H1 (cell line): ENCODE measurements around the gene GLMP. TPM values are rescaled to one million over a fixed set of nuclear protein-coding genes. Genes with fewer than 3 reads are reported as not detected.

Source experiments
- ASH2L ChIP-seq: fragments of 200-600, 300-600 bp; sonication (generic); IDR thresholded peaks from one replicate; pipeline ENCODE4 v1.7.1; 2017; ENCODE audit warnings: low read length
- BACH1 ChIP-seq: IDR thresholded peaks from 2 replicates; pipeline ENCODE4 v1.6.1; 2012; ENCODE audit warnings: low read length, improper control_type of control experiment
- CTBP2 ChIP-seq: IDR thresholded peaks from 2 replicates; pipeline ENCODE4 v1.7.0; 2011; ENCODE audit warnings: borderline replicate concordance, mild to moderate bottlenecking, moderate library complexity, mixed read lengths, low read length; ENCODE audit not compliant: insufficient read depth, insufficient read length
- GABPA ChIP-seq: IDR thresholded peaks from 2 replicates; pipeline ENCODE4 v1.6.1; 2011; ENCODE audit warnings: mild to moderate bottlenecking, low read length, moderate library complexity, borderline replicate concordance; ENCODE audit not compliant: insufficient read depth
- HDAC2 ChIP-seq, 2 experiments: fragments of 300-600 bp in 1 of 2; sonication (generic) in 1 of 2; IDR thresholded peaks; 2 replicates each; pipeline ENCODE4 v1.6.1; 2011 to 2012; ENCODE audit warnings: low read depth in 2 of 2, low read length in 2 of 2, mild to moderate bottlenecking in 2 of 2, moderate library complexity in 2 of 2, borderline replicate concordance in 1 of 2, inconsistent platforms in 1 of 2
- NRF1 ChIP-seq: IDR thresholded peaks from 2 replicates; pipeline ENCODE4 v1.6.1; 2011; ENCODE audit warnings: mild to moderate bottlenecking, low read depth, low read length, improper control_type of control experiment
- SIN3A ChIP-seq, 2 experiments: IDR thresholded peaks in 1 of 2; conservative IDR thresholded peaks in 1 of 2; 2 replicates each; pipeline ENCODE4 v1.6.1; 2011 to 2012; ENCODE audit warnings: low read length in 2 of 2, improper control_type of control experiment in 1 of 2, low read depth in 1 of 2, mild to moderate bottlenecking in 1 of 2
- SUZ12 ChIP-seq: fragments of 200-600 bp; sonication (generic); IDR thresholded peaks from 2 replicates; pipeline ENCODE4 v1.6.1; 2012; ENCODE audit warnings: mild to moderate bottlenecking, inconsistent platforms, low read length, moderate library complexity, mixed read lengths
- USF2 ChIP-seq: IDR thresholded peaks from 2 replicates; pipeline ENCODE4 v1.6.1; 2011; ENCODE audit warnings: low read length, improper control_type of control experiment
- polyA plus RNA-seq, 7 experiments: library from polyadenylated mRNA; depleted of rRNA in 3 of 7; stranded (reverse) in 5 of 7; unstranded in 2 of 7; fragments of >200 nt in 5 of 7; fragments of 200-250 nt in 2 of 7; gene quantifications; 1 replicate in 5 of 7; 2 replicates in 1 of 7; 4 replicates in 1 of 7; pipeline versions ENCODE4 v1.2.1 to v1.2.3, GENCODE V29; 2011 to 2013; ENCODE audit warnings: missing spikeins in 2 of 7, mixed read lengths in 2 of 7
- total RNA-seq: library from RNA; stranded (reverse); fragmentation: NEBNext Ultra II Directional; extraction: Animal tissue kit (Norgen Biotek cat#: 25700); gene quantifications from 2 replicates; pipeline ENCODE4 v1.2.1, GENCODE V29; 2021

GLMP gene
- total and polyA plus RNA-seq, 2 of the 8 experiments (the other 6 are each of a cell fraction or from before 2014, with no cell fraction given) = 48.1 to 59.5 TPM

- TF ChIP-seq BACH1 (no peak), GABPA (no peak), SIN3A (conservative IDR thresholded peaks at IDR 0.05 in 1 of 2, IDR thresholded peaks at IDR 0.05 in 1 of 2; ENCODE audit: low read depth in 1 of 2, low read length in 2 of 2) (no peak), NRF1 (no peak), HDAC2 (IDR thresholded peaks at IDR 0.05; ENCODE audit: borderline replicate concordance in 1 of 2, low read depth in 2 of 2, low read length in 2 of 2) (no peak), CTBP2 (no peak), SUZ12 (no peak), USF2 (no peak), ASH2L (no peak)
- TF ChIP-seq, all 59 proteins: peak for 0
These were observed 36.6 kb downstream of the GLMP start (continued) for GRCh38 chr1:156258859-156259258.
